ENCODE results near the gene GLS. TPM values are rescaled to one million over a fixed set of nuclear protein-coding genes. Genes with fewer than 3 reads are reported as not detected.

The GLS gene
- polyA plus RNA-seq, 1 donor = 51.8 TPM

- DNase-seq (ENCODE audit: low read depth) = no peak
These were observed 132.4 kb downstream of the GLS start for GRCh38 chr2:191012845-191013681.

GRCh38 chr2:191013682-191013931, 133.0 kb downstream of the GLS start:
- no peak for DNase-seq (ENCODE audit: low read depth)

GRCh38 chr2:191013932-191014652, 133.5 kb downstream of the GLS start, which contains the start of gene STAT1:
Gene STAT1, minus strand, starts transcription at chr2:191014171. Its CDS starts 4,168 bp downstream, at chr2:191010003.
- DNase-seq (ENCODE audit: low read depth) = peak; percentile 73

- DNase-seq (ENCODE audit: low read depth) = no peak
These were observed 134.0 kb downstream of the GLS start for GRCh38 chr2:191014653-191015020.

Other genes starting within 250 kb of the GLS start
- gene NAB1, start 231.7 kb upstream of the GLS start, polyA plus RNA-seq (ENCODE audit: insufficient read length) = 53.9 TPM
- gene STAT1, start 133.3 kb downstream of the GLS start, polyA plus RNA-seq (ENCODE audit: insufficient read length) = 29.1 TPM

All from forelimb muscle (tissue), 1 donor.